Measurements from ENCODE around the gene TCF21.

DNA sequence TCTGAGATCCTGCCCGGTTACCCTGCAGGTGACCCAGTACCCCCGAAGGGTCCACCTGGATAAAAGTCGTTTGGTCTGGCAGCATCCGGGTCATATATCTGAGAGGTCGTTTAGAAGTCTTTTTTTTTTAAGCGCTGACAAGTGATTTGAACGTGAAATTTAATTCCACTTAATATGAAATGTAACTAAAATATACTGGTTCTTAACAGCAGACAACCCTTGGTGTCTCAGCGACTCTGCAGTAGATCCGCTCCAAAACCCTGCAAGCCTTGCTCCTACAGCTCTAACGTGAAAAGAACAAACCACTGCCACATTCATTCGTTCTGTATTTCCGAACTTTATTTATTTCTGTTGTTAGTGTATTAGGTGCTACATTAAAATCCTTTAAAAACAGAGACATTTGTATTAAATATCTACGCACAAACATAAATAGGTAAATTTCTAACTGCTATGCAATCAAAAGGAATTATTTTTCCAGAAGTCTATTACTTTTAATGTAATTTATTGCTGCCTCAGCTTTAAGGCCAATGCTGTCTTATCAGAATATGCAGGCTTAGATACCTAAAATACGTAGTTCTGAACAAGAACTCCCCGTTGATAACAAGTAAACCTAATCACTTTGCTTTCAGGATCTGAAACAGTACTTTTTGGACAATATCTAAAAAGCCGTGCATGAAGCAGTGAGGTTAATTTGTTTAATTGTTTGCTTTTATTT lies 33.5 kb upstream of the TCF21 start:
- TF ChIP-seq, protein P1, sequence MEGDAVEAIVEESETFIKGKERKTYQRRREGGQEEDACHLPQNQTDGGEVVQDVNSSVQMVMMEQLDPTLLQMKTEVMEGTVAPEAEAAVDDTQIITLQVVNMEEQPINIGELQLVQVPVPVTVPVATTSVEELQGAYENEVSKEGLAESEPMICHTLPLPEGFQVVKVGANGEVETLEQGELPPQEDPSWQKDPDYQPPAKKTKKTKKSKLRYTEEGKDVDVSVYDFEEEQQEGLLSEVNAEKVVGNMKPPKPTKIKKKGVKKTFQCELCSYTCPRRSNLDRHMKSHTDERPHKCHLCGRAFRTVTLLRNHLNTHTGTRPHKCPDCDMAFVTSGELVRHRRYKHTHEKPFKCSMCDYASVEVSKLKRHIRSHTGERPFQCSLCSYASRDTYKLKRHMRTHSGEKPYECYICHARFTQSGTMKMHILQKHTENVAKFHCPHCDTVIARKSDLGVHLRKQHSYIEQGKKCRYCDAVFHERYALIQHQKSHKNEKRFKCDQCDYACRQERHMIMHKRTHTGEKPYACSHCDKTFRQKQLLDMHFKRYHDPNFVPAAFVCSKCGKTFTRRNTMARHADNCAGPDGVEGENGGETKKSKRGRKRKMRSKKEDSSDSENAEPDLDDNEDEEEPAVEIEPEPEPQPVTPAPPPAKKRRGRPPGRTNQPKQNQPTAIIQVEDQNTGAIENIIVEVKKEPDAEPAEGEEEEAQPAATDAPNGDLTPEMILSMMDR (IDR thresholded peaks at IDR 0.05; ENCODE audit: insufficient read depth, low read depth, low read length): no peak
- no peak for TF ChIP-seq EZH2 (IDR thresholded peaks at IDR 0.05; ENCODE audit: insufficient read depth, low read length)
